GM23338 (cell line): ENCODE results near the gene ARMC8. TPM values are rescaled to one million over a fixed set of nuclear protein-coding genes. Genes with fewer than 3 reads are reported as not detected.

Experiments
- ATAC-seq: fragments of 200-7000 bp; cut with Tn5 transposase; 3 replicates; pipeline ENCODE4 v1.9.1; 2020
- DNase-seq: peaks from one replicate; pipeline ENCODE4 v3.0.0-alpha.2; 2015; ENCODE audit warnings: low spot score
- H2AFZ ChIP-seq: fragments of 200-600 bp; sonication (generic); 2 replicates; pipeline ENCODE4 v1.8.0; 2016; ENCODE audit warnings: antibody characterized with exemption, mild to moderate bottlenecking, moderate library complexity
- H3F3A ChIP-seq: fragments of 200-600 bp; sonication (generic); replicated peaks from 2 replicates; pipeline ENCODE4 v1.8.0; 2017; ENCODE audit warnings: antibody characterized with exemption, mixed run types, low read depth
- H3K27ac ChIP-seq: fragments of 200-600 bp; sonication (generic); 2 replicates; pipeline ENCODE4 v1.6.1; 2016; ENCODE audit warnings: low read depth
- H3K27me3 ChIP-seq: fragments of 200-600 bp; sonication (generic); 2 replicates; pipeline ENCODE4 v1.8.0; 2016; ENCODE audit warnings: mild to moderate bottlenecking, mixed run types, moderate library complexity; ENCODE audit not compliant: insufficient read depth
- H3K36me3 ChIP-seq: fragments of 200-600 bp; sonication (generic); 2 replicates; pipeline ENCODE4 v1.8.0; 2016; ENCODE audit warnings: mild to moderate bottlenecking; ENCODE audit not compliant: insufficient read depth
- H3K4me1 ChIP-seq: fragments of 200-600 bp; sonication (generic); 2 replicates; pipeline ENCODE4 v1.8.0; 2016; ENCODE audit warnings: mild to moderate bottlenecking, moderate library complexity; ENCODE audit not compliant: insufficient read depth
- H3K4me2 ChIP-seq: fragments of 200-600 bp; sonication (generic); 2 replicates; pipeline ENCODE4 v1.7.1; 2017; ENCODE audit warnings: mixed run types
- H3K4me3 ChIP-seq: fragments of 200-600 bp; sonication (generic); 2 replicates; pipeline ENCODE4 v1.6.1; 2016; ENCODE audit warnings: mixed run types
- H3K79me2 ChIP-seq: fragments of 200-600 bp; sonication (generic); replicated peaks from 2 replicates; pipeline ENCODE4 v1.8.0; 2017; ENCODE audit warnings: mild to moderate bottlenecking; ENCODE audit not compliant: insufficient read depth
- H3K9me2 ChIP-seq: fragments of 200-600 bp; sonication (generic); 2 replicates; pipeline ENCODE4 v1.8.0; 2017; ENCODE audit not compliant: insufficient read depth
- H4K20me1 ChIP-seq: fragments of 200-600 bp; sonication (generic); replicated peaks from 2 replicates; pipeline ENCODE4 v1.8.0; 2017; ENCODE audit warnings: mild to moderate bottlenecking; ENCODE audit not compliant: insufficient read depth
- H3K27ac Mint-ChIP-seq: 2 replicates; pipeline ENCODE4 v1.8.0; 2020; ENCODE audit warnings: inconsistent platforms, mild to moderate bottlenecking, moderate library complexity, mixed read lengths
- H3K27me3 Mint-ChIP-seq: 3 replicates; pipeline ENCODE4 v1.8.0; 2022; ENCODE audit warnings: low read depth, mild to moderate bottlenecking, moderate library complexity, mixed read lengths, inconsistent platforms; ENCODE audit not compliant: insufficient read depth, poor library complexity
- H3K36me3 Mint-ChIP-seq: 3 replicates; pipeline ENCODE4 v1.8.0; 2021; ENCODE audit warnings: low read depth, mild to moderate bottlenecking, inconsistent platforms, moderate library complexity, mixed read lengths
- H3K4me1 Mint-ChIP-seq: 3 replicates; pipeline ENCODE4 v1.8.0; 2020; ENCODE audit warnings: mild to moderate bottlenecking, inconsistent platforms, mixed read lengths
- H3K4me3 Mint-ChIP-seq: 3 replicates; pipeline ENCODE4 v1.8.0; 2021; ENCODE audit warnings: moderate library complexity, mild to moderate bottlenecking, inconsistent platforms, mixed read lengths
- H3K9me3 Mint-ChIP-seq: 3 replicates; pipeline ENCODE4 v1.8.0; 2020; ENCODE audit warnings: moderate library complexity, mild to moderate bottlenecking, inconsistent platforms, mixed read lengths
- CREB1 ChIP-seq: fragments of 250-450 bp; sonication (Bioruptor Pico); IDR thresholded peaks from 2 replicates; pipeline ENCODE4 v1.5.0; 2020; ENCODE audit warnings: low read depth, mild to moderate bottlenecking, moderate library complexity
- EZH2 ChIP-seq: fragments of 200-600 bp; sonication (generic); IDR thresholded peaks from one replicate; pipeline ENCODE4 v1.8.0; 2017; ENCODE audit warnings: antibody characterized with exemption, mild to moderate bottlenecking, low read depth; ENCODE audit not compliant: unreplicated experiment
- EZH2phosphoT487 ChIP-seq: fragments of 200-600 bp; sonication (generic); IDR thresholded peaks from one replicate; pipeline ENCODE4 v1.8.1; 2018; ENCODE audit warnings: antibody characterized with exemption; ENCODE audit not compliant: unreplicated experiment
- JUNB ChIP-seq: IDR thresholded peaks from one replicate; pipeline ENCODE4 v1.6.1; 2016; ENCODE audit warnings: antibody characterized with exemption; ENCODE audit not compliant: unreplicated experiment
- NANOG ChIP-seq: IDR thresholded peaks from 2 replicates; pipeline ENCODE4 v1.6.1; 2016; ENCODE audit warnings: antibody characterized with exemption, borderline replicate concordance
- POLR2AphosphoS5 ChIP-seq: IDR thresholded peaks from 2 replicates; pipeline ENCODE4 v1.6.1; 2016; ENCODE audit warnings: antibody characterized with exemption, low read depth
- STAT1 ChIP-seq: IDR thresholded peaks from one replicate; pipeline ENCODE4 v1.6.1; 2016; ENCODE audit warnings: antibody characterized with exemption; ENCODE audit not compliant: unreplicated experiment
- ZNF114 ChIP-seq: fragments of 250-450 bp; sonication (Bioruptor Pico); IDR thresholded peaks from 2 replicates; pipeline ENCODE4 v1.5.0; 2020; ENCODE audit warnings: mild to moderate bottlenecking, moderate library complexity
- ZNF331 ChIP-seq: fragments of 250-450 bp; sonication (Bioruptor Pico); IDR thresholded peaks from 2 replicates; pipeline ENCODE4 v1.5.0; 2020; ENCODE audit warnings: low read depth, mild to moderate bottlenecking, moderate library complexity
- polyA plus RNA-seq: library from polyadenylated mRNA; unstranded; fragments of >200 nt; fragmentation: Nextera tagmentation; extraction: Ambion mirVana; gene quantifications from 2 replicates; pipeline ENCODE4 v1.2.1, GENCODE V29; 2016
- total RNA-seq: library from RNA; depleted of rRNA; stranded (reverse); fragments of >200 nt; shearing (Covaris generic); gene quantifications from 2 replicates; pipeline ENCODE4 v1.2.3, GENCODE V29; 2014
- TF ChIP-seq, protein P1 (sequence below), 2 experiments: fragments of 200-600 bp in 1 of 2; sonication (generic) in 1 of 2; conservative IDR thresholded peaks; 2 replicates each; pipeline versions ENCODE4 v1.5.1 to v1.6.1; 2016 to 2017; ENCODE audit warnings: antibody characterized with exemption in 2 of 2, low read depth in 2 of 2, mild to moderate bottlenecking in 2 of 2, moderate library complexity in 1 of 2
- TF ChIP-seq, protein P2 (sequence below): IDR thresholded peaks from 2 replicates; pipeline ENCODE4 v1.6.1; 2016; ENCODE audit warnings: antibody characterized with exemption
- TF ChIP-seq, protein P3 (sequence below): fragments of 250-450 bp; sonication (Bioruptor Pico); IDR thresholded peaks from 2 replicates; pipeline ENCODE4 v1.5.0; 2020; ENCODE audit warnings: mild to moderate bottlenecking, moderate library complexity
- TF ChIP-seq, protein P4 (sequence below): IDR thresholded peaks from one replicate; pipeline ENCODE4 v1.6.1; 2018; ENCODE audit warnings: antibody characterized with exemption; ENCODE audit not compliant: unreplicated experiment

The ARMC8 gene
- total and polyA plus RNA-seq, 2 experiments from 2014 or later: 36.8 to 61.4 TPM

DNA sequence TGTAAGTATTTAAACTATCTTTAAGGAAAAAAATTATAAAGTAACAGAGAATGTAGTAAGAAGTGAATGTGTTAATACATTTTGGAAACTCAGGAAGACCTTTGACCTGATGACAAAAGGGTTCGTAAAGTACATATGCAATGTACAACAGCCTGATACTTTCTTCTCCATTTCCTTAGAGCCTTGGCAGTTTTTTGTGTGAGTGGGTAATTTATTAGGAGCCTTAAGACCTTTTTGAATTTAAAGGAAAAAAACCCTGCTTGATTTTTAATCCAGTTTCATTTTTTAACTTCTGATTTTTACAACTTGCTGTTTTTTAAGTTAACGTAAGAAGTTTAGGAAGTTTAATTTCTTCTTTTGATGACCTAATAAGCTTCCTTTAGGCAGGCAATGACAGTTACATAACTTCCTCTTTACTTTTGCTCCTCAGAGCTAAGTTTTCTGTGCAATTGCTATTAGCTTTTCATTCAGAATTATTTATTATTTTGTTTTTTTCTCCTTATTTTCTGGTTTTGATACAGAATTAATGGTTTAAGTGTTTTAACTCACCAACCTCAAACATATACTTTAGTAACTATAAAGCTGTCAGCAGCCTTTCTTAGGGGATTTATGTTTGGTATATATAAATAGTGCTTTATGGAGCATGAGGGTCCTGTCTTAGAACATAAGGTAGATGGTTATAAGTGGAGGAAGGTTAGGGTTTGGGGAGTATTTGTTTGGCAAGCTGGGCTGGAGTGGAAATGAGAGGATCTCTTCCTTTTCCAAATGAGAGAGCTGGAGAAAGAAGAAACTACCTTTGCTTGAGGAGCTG, 35.2 kb downstream of the ARMC8 start:
- no peaks in the 10 kb centered on the region for H3F3A ChIP-seq
- no peak overlapping the region for H3K4me2 ChIP-seq
- DNase-seq: no peak
- no peak overlapping the region for H3K27ac ChIP-seq
- Mint-ChIP-seq H3K4me1 (peaks cover 8% of the 10 kb centered on the region; the same call in 2 of the 3 replicates), H3K27me3 (no peaks in the 10 kb centered on the region), H3K36me3 (peaks cover 40% of the 10 kb centered on the region), H3K27ac (no peak overlapping the region), H3K9me3 (no peaks in the 10 kb centered on the region), H3K4me3 (no peak overlapping the region)
- no peaks in the 10 kb centered on the region for H3K27me3 ChIP-seq
- no peak overlapping the region for H3K4me3 ChIP-seq
- peaks cover 14% of the 10 kb centered on the region for H4K20me1 ChIP-seq
- H3K79me2 ChIP-seq: peaks cover 44% of the 10 kb centered on the region
- peaks cover 32% of the 10 kb centered on the region for H3K36me3 ChIP-seq
- H3K4me1 ChIP-seq: peaks cover 8% of the 10 kb centered on the region; the same call in 1 of the 2 replicates
- no peaks in the 10 kb centered on the region for H3K9me2 ChIP-seq
- no peak overlapping the region for H2AFZ ChIP-seq
- no peak for ATAC-seq
- no peak for TF ChIP-seq EZH2phosphoT487
- TF ChIP-seq, protein P1, sequence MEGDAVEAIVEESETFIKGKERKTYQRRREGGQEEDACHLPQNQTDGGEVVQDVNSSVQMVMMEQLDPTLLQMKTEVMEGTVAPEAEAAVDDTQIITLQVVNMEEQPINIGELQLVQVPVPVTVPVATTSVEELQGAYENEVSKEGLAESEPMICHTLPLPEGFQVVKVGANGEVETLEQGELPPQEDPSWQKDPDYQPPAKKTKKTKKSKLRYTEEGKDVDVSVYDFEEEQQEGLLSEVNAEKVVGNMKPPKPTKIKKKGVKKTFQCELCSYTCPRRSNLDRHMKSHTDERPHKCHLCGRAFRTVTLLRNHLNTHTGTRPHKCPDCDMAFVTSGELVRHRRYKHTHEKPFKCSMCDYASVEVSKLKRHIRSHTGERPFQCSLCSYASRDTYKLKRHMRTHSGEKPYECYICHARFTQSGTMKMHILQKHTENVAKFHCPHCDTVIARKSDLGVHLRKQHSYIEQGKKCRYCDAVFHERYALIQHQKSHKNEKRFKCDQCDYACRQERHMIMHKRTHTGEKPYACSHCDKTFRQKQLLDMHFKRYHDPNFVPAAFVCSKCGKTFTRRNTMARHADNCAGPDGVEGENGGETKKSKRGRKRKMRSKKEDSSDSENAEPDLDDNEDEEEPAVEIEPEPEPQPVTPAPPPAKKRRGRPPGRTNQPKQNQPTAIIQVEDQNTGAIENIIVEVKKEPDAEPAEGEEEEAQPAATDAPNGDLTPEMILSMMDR (conservative IDR thresholded peaks at IDR 0.05; ENCODE audit: low read depth in 2 of 2): no peak
- TF ChIP-seq, protein P2, sequence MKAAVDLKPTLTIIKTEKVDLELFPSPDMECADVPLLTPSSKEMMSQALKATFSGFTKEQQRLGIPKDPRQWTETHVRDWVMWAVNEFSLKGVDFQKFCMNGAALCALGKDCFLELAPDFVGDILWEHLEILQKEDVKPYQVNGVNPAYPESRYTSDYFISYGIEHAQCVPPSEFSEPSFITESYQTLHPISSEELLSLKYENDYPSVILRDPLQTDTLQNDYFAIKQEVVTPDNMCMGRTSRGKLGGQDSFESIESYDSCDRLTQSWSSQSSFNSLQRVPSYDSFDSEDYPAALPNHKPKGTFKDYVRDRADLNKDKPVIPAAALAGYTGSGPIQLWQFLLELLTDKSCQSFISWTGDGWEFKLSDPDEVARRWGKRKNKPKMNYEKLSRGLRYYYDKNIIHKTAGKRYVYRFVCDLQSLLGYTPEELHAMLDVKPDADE: no peak
- TF ChIP-seq, protein P3, sequence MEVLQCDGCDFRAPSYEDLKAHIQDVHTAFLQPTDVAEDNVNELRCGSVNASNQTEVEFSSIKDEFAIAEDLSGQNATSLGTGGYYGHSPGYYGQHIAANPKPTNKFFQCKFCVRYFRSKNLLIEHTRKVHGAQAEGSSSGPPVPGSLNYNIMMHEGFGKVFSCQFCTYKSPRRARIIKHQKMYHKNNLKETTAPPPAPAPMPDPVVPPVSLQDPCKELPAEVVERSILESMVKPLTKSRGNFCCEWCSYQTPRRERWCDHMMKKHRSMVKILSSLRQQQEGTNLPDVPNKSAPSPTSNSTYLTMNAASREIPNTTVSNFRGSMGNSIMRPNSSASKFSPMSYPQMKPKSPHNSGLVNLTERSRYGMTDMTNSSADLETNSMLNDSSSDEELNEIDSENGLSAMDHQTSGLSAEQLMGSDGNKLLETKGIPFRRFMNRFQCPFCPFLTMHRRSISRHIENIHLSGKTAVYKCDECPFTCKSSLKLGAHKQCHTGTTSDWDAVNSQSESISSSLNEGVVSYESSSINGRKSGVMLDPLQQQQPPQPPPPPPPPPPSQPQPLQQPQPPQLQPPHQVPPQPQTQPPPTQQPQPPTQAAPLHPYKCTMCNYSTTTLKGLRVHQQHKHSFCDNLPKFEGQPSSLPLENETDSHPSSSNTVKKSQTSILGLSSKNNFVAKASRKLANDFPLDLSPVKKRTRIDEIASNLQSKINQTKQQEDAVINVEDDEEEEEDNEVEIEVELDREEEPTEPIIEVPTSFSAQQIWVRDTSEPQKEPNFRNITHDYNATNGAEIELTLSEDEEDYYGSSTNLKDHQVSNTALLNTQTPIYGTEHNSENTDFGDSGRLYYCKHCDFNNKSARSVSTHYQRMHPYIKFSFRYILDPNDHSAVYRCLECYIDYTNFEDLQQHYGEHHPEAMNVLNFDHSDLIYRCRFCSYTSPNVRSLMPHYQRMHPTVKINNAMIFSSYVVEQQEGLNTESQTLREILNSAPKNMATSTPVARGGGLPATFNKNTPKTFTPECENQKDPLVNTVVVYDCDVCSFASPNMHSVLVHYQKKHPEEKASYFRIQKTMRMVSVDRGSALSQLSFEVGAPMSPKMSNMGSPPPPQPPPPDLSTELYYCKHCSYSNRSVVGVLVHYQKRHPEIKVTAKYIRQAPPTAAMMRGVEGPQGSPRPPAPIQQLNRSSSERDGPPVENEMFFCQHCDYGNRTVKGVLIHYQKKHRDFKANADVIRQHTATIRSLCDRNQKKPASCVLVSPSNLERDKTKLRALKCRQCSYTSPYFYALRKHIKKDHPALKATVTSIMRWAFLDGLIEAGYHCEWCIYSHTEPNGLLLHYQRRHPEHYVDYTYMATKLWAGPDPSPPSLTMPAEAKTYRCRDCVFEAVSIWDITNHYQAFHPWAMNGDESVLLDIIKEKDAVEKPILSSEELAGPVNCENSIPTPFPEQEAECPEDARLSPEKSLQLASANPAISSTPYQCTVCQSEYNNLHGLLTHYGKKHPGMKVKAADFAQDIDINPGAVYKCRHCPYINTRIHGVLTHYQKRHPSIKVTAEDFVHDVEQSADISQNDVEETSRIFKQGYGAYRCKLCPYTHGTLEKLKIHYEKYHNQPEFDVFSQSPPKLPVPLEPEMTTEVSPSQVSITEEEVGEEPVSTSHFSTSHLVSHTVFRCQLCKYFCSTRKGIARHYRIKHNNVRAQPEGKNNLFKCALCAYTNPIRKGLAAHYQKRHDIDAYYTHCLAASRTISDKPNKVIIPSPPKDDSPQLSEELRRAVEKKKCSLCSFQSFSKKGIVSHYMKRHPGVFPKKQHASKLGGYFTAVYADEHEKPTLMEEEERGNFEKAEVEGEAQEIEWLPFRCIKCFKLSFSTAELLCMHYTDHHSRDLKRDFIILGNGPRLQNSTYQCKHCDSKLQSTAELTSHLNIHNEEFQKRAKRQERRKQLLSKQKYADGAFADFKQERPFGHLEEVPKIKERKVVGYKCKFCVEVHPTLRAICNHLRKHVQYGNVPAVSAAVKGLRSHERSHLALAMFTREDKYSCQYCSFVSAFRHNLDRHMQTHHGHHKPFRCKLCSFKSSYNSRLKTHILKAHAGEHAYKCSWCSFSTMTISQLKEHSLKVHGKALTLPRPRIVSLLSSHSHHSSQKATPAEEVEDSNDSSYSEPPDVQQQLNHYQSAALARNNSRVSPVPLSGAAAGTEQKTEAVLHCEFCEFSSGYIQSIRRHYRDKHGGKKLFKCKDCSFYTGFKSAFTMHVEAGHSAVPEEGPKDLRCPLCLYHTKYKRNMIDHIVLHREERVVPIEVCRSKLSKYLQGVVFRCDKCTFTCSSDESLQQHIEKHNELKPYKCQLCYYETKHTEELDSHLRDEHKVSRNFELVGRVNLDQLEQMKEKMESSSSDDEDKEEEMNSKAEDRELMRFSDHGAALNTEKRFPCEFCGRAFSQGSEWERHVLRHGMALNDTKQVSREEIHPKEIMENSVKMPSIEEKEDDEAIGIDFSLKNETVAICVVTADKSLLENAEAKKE (CRISPR knock-in tag): no peak
- no peak for TF ChIP-seq ZNF331 (CRISPR knock-in tag)
- TF ChIP-seq STAT1: no peak
- TF ChIP-seq EZH2: no peak
- no peak for TF ChIP-seq NANOG
- TF ChIP-seq POLR2AphosphoS5: no peak
- TF ChIP-seq, protein P4, sequence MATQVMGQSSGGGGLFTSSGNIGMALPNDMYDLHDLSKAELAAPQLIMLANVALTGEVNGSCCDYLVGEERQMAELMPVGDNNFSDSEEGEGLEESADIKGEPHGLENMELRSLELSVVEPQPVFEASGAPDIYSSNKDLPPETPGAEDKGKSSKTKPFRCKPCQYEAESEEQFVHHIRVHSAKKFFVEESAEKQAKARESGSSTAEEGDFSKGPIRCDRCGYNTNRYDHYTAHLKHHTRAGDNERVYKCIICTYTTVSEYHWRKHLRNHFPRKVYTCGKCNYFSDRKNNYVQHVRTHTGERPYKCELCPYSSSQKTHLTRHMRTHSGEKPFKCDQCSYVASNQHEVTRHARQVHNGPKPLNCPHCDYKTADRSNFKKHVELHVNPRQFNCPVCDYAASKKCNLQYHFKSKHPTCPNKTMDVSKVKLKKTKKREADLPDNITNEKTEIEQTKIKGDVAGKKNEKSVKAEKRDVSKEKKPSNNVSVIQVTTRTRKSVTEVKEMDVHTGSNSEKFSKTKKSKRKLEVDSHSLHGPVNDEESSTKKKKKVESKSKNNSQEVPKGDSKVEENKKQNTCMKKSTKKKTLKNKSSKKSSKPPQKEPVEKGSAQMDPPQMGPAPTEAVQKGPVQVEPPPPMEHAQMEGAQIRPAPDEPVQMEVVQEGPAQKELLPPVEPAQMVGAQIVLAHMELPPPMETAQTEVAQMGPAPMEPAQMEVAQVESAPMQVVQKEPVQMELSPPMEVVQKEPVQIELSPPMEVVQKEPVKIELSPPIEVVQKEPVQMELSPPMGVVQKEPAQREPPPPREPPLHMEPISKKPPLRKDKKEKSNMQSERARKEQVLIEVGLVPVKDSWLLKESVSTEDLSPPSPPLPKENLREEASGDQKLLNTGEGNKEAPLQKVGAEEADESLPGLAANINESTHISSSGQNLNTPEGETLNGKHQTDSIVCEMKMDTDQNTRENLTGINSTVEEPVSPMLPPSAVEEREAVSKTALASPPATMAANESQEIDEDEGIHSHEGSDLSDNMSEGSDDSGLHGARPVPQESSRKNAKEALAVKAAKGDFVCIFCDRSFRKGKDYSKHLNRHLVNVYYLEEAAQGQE: no peak
- no peak for TF ChIP-seq JUNB
- no peak for TF ChIP-seq ZNF114 (CRISPR knock-in tag)
- TF ChIP-seq CREB1 (CRISPR knock-in tag): no peak
